D721Med (cell line): ENCODE data around the gene IQCM.

Experiments used
- DNase-seq: peaks from one replicate; pipeline ENCODE4 v3.0.0; 2011; ENCODE audit warnings: low spot score; ENCODE audit not compliant: insufficient read length
- FAIRE-seq: peaks from 2 replicates; lab custom pipeline; 2011; peaks lifted over from hg19 to GRCh38; lab: Jason Lieb, UNC
- CTCF ChIP-seq: IDR thresholded peaks from 2 replicates; pipeline ENCODE4 v1.5.1; 2012; ENCODE audit warnings: mild to moderate bottlenecking, control low read depth; ENCODE audit not compliant: insufficient read depth; ENCODE audit errors: missing control alignments

Gene IQCM

GRCh38 chr4:149835280-149835679, 19.6 kb upstream of the IQCM start:
- DNase-seq = no peak
- FAIRE-seq = no peak
- no peak for TF ChIP-seq CTCF

- no peak for FAIRE-seq
- DNase-seq = no peak
- no peak for TF ChIP-seq CTCF
Observed at GRCh38 chr4:149831656-149832208, 16.1 kb upstream of the IQCM start.

GRCh38 chr4:149830823-149831222, 15.2 kb upstream of the IQCM start:
- no peak for FAIRE-seq
- TF ChIP-seq CTCF = no peak
- DNase-seq = no peak

- no peak for TF ChIP-seq CTCF
- FAIRE-seq (no peak), DNase-seq (no peak)
Observed at GRCh38 chr4:149825336-149825735, 9.7 kb upstream of the IQCM start.

GRCh38 chr4:149823769-149824221, 8.2 kb upstream of the IQCM start:
- FAIRE-seq (no peak), DNase-seq (no peak)
- TF ChIP-seq CTCF = no peak

GRCh38 chr4:149801416-149801815, 14.2 kb downstream of the IQCM start:
- FAIRE-seq (no peak), DNase-seq (no peak)
- no peak for TF ChIP-seq CTCF

GRCh38 chr4:149799546-149799945, 16.1 kb downstream of the IQCM start:
- FAIRE-seq = no peak
- no peak for DNase-seq
- no peak for TF ChIP-seq CTCF
